Measurements from ENCODE around the gene MRPS23.

DNA sequence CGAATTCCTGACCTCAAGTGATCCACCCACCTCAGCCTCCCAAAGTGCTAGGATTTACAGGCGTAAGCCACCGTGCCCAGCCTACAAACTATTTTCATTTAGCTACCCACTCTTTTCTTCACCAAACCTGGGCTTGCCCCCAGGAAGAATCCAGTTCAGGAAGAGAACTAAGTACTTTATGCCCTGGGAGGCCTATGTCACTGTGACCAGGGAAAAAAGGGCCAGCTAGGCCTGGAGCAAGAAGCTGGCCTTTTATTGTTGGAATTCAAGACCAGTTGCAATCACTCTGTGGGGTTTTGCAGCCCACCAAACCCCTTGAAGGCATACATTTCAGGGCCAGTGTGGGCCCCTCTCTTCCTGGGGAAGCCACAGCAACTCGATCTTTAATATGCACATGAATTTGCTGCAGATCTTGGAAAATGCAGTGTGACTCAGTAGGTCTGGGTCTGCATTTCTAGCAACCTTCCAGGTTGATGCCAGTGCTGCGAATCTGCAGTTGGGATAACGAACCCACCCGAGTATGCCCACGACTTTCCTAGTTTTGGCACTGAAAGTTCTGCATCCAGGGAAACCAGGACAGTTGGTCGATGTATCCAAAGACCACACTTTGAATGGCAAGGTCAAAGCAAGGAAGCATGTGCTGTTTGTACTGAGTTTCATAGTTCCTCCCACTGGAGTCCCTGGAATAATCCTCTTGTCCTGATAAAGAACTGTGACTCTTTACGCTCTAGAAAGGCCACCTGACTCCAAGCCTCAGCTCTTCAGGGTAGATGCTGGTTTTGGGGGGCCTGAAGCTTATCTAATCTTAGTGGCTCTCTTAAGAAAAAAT, 7.2 kb upstream of the MRPS23 start:
- TF ChIP-seq, protein P1, sequence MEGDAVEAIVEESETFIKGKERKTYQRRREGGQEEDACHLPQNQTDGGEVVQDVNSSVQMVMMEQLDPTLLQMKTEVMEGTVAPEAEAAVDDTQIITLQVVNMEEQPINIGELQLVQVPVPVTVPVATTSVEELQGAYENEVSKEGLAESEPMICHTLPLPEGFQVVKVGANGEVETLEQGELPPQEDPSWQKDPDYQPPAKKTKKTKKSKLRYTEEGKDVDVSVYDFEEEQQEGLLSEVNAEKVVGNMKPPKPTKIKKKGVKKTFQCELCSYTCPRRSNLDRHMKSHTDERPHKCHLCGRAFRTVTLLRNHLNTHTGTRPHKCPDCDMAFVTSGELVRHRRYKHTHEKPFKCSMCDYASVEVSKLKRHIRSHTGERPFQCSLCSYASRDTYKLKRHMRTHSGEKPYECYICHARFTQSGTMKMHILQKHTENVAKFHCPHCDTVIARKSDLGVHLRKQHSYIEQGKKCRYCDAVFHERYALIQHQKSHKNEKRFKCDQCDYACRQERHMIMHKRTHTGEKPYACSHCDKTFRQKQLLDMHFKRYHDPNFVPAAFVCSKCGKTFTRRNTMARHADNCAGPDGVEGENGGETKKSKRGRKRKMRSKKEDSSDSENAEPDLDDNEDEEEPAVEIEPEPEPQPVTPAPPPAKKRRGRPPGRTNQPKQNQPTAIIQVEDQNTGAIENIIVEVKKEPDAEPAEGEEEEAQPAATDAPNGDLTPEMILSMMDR (IDR thresholded peaks at IDR 0.05) = no peak
- TF ChIP-seq POLR2A (IDR thresholded peaks at IDR 0.05) = no peak

All from right lobe of liver (tissue), 4 donors.